GM06990 (cell line): ENCODE measurements around the gene KLLN.
"Not testable (repeated sequence)": the region's sequence is repeated elsewhere in the genome, so short reads cannot be mapped to it uniquely, and the experiment has no call there.

Experiments used
- DNase-seq: peaks from one replicate; pipeline ENCODE4 v3.0.0-alpha.2; 2011; ENCODE audit not compliant: insufficient read length; ENCODE audit errors: extremely low read depth
- H3K27me3 ChIP-seq: replicated peaks from 2 replicates; pipeline ENCODE4 v1.6.0; 2011; ENCODE audit warnings: low read length; ENCODE audit not compliant: control insufficient read depth, insufficient read depth
- H3K36me3 ChIP-seq: 2 replicates; pipeline ENCODE4 v1.5.1; 2011; ENCODE audit warnings: low read length; ENCODE audit not compliant: control insufficient read depth, insufficient read depth
- H3K4me3 ChIP-seq: replicated peaks from 2 replicates; pipeline ENCODE4 v1.5.1; 2011; ENCODE audit warnings: low read depth, mild to moderate bottlenecking, control low read depth, low read length
- CTCF ChIP-seq: IDR thresholded peaks from 2 replicates; pipeline ENCODE4 v1.5.1; 2011; ENCODE audit warnings: low read length, control low read depth, mild to moderate bottlenecking, inconsistent platforms; ENCODE audit not compliant: insufficient read depth, poor library complexity, severe bottlenecking

Gene KLLN

GRCh38 chr10:87861953-87862678 is 1.2 kb downstream of the KLLN start:
- peak overlapping the region; percentile 60 for H3K4me3 ChIP-seq
- no peak for TF ChIP-seq CTCF
- no peaks in the 10 kb centered on the region for H3K27me3 ChIP-seq
- peak; percentile 99 for DNase-seq
- no peaks in the 10 kb centered on the region for H3K36me3 ChIP-seq

GRCh38 chr10:87861566-87861952 is 1.8 kb downstream of the KLLN start:
- no peak for DNase-seq
- H3K27me3 ChIP-seq = no peaks in the 10 kb centered on the region
- H3K4me3 ChIP-seq = peak overlapping the region; percentile 60
- no peaks in the 10 kb centered on the region for H3K36me3 ChIP-seq
- peak; percentile 35 for TF ChIP-seq CTCF

- no peak for DNase-seq
- Histone ChIP-seq H3K27me3 (no peaks in the 10 kb centered on the region), H3K4me3 (peak overlapping the region; percentile 60), H3K36me3 (no peaks in the 10 kb centered on the region)
- TF ChIP-seq CTCF = no peak
Measured at GRCh38 chr10:87860816-87861403, 2.4 kb downstream of the KLLN start.

- Histone ChIP-seq H3K4me3 (no peak overlapping the region), H3K27me3 (no peaks in the 10 kb centered on the region), H3K36me3 (no peaks in the 10 kb centered on the region)
- no peak for DNase-seq
- TF ChIP-seq CTCF = peak; percentile 64
Measured at GRCh38 chr10:87860156-87860795, 3.1 kb downstream of the KLLN start.

- not testable (repeated sequence) for DNase-seq, H3K36me3 ChIP-seq, H3K27me3 ChIP-seq, H3K4me3 ChIP-seq
Measured at GRCh38 chr10:87855665-87856064, 7.7 kb downstream of the KLLN start.

GRCh38 chr10:87855247-87855646 is 8.1 kb downstream of the KLLN start:
- not testable (repeated sequence) for H3K4me3 ChIP-seq, H3K36me3 ChIP-seq, DNase-seq, H3K27me3 ChIP-seq
